Measurements from ENCODE around the gene ATP1B4. TPM values are rescaled to one million over a fixed set of nuclear protein-coding genes. Genes with fewer than 3 reads are reported as not detected.

The ATP1B4 gene
- total RNA-seq, 1 donor from 2014 or later = not detected

- Mint-ChIP-seq H3K9me3 (ENCODE audit: unreplicated experiment) (no peaks in the 10 kb centered on the region), H3K4me1 (ENCODE audit: unreplicated experiment) (peaks cover 8% of the 10 kb centered on the region), H3K27me3 (ENCODE audit: unreplicated experiment) (peaks cover 2% of the 10 kb centered on the region), H3K4me3 (ENCODE audit: unreplicated experiment) (no peak overlapping the region), H3K36me3 (ENCODE audit: low read depth, unreplicated experiment) (no peaks in the 10 kb centered on the region), H3K27ac (ENCODE audit: unreplicated experiment) (no peak overlapping the region)
- DNase-seq (ENCODE audit: low spot score) = no peak
- no peak for TF ChIP-seq CTCF (IDR thresholded peaks at IDR 0.05; ENCODE audit: unreplicated experiment)
Measured at GRCh38 chrX:120366794-120367193, 4.9 kb downstream of the ATP1B4 start.

- no peak for DNase-seq (ENCODE audit: low spot score)
- TF ChIP-seq CTCF (IDR thresholded peaks at IDR 0.05; ENCODE audit: unreplicated experiment) = no peak
- Mint-ChIP-seq H3K4me3 (ENCODE audit: unreplicated experiment) (no peak overlapping the region), H3K36me3 (ENCODE audit: low read depth, unreplicated experiment) (no peaks in the 10 kb centered on the region), H3K27ac (ENCODE audit: unreplicated experiment) (no peak overlapping the region), H3K27me3 (ENCODE audit: unreplicated experiment) (peaks cover 2% of the 10 kb centered on the region), H3K9me3 (ENCODE audit: unreplicated experiment) (no peaks in the 10 kb centered on the region), H3K4me1 (ENCODE audit: unreplicated experiment) (peaks cover 8% of the 10 kb centered on the region)
Measured at GRCh38 chrX:120367402-120368109, 5.7 kb downstream of the ATP1B4 start.

GRCh38 chrX:120372667-120373370, 10.9 kb downstream of the ATP1B4 start:
- H3K27ac Mint-ChIP-seq (ENCODE audit: unreplicated experiment) = no peak overlapping the region
- no peaks in the 10 kb centered on the region for H3K4me1 Mint-ChIP-seq (ENCODE audit: unreplicated experiment)
- no peaks in the 10 kb centered on the region for H3K36me3 Mint-ChIP-seq (ENCODE audit: low read depth, unreplicated experiment)
- DNase-seq (ENCODE audit: low spot score) = no peak
- peaks cover 2% of the 10 kb centered on the region for H3K27me3 Mint-ChIP-seq (ENCODE audit: unreplicated experiment)
- no peak for TF ChIP-seq CTCF (IDR thresholded peaks at IDR 0.05; ENCODE audit: unreplicated experiment)
- H3K4me3 Mint-ChIP-seq (ENCODE audit: unreplicated experiment) = no peak overlapping the region
- H3K9me3 Mint-ChIP-seq (ENCODE audit: unreplicated experiment) = no peaks in the 10 kb centered on the region

- no peak for TF ChIP-seq CTCF (IDR thresholded peaks at IDR 0.05; ENCODE audit: unreplicated experiment)
- no peak for DNase-seq (ENCODE audit: low spot score)
- Mint-ChIP-seq H3K4me1 (ENCODE audit: unreplicated experiment) (no peaks in the 10 kb centered on the region), H3K27ac (ENCODE audit: unreplicated experiment) (no peak overlapping the region), H3K4me3 (ENCODE audit: unreplicated experiment) (no peak overlapping the region), H3K36me3 (ENCODE audit: low read depth, unreplicated experiment) (no peaks in the 10 kb centered on the region), H3K27me3 (ENCODE audit: unreplicated experiment) (no peaks in the 10 kb centered on the region), H3K9me3 (ENCODE audit: unreplicated experiment) (no peaks in the 10 kb centered on the region)
Measured at GRCh38 chrX:120377179-120377578, 15.3 kb downstream of the ATP1B4 start.

- H3K4me3 Mint-ChIP-seq (ENCODE audit: unreplicated experiment) = no peak overlapping the region
- no peaks in the 10 kb centered on the region for H3K36me3 Mint-ChIP-seq (ENCODE audit: low read depth, unreplicated experiment)
- TF ChIP-seq CTCF (IDR thresholded peaks at IDR 0.05; ENCODE audit: unreplicated experiment) = no peak
- H3K4me1 Mint-ChIP-seq (ENCODE audit: unreplicated experiment) = no peaks in the 10 kb centered on the region
- H3K9me3 Mint-ChIP-seq (ENCODE audit: unreplicated experiment) = no peaks in the 10 kb centered on the region
- H3K27me3 Mint-ChIP-seq (ENCODE audit: unreplicated experiment) = no peaks in the 10 kb centered on the region
- H3K27ac Mint-ChIP-seq (ENCODE audit: unreplicated experiment) = no peak overlapping the region
- no peak for DNase-seq (ENCODE audit: low spot score)
Measured at GRCh38 chrX:120377715-120378114, 15.8 kb downstream of the ATP1B4 start.

Measured in endothelial cell (in vitro differentiated cells).